ENCODE data around the gene SUPT20HL1.
"Not testable (repeated sequence)": the region's sequence is repeated elsewhere in the genome, so short reads cannot be mapped to it uniquely, and the experiment has no call there.

Gene SUPT20HL1

DNA sequence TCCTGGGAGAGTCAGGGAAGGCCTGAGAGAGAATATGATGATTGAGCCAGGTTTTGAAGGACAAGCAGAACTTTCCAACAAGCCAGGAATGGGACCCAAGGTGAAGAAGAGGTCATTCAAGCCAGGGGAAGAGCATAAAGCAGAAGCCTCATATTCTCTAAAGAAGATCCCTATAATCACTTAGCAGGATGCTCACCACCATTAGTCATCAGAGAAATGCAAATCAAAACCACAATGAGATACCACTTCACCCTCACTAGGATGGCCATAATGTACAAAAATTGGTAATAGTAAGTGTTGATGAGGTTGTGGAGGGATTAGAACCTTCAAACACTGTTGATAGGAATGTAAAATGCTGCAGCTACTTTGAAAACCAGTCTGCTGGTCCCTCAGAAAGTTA, 20.5 kb upstream of the SUPT20HL1 start:
- H3K27ac Mint-ChIP-seq (ENCODE audit: low read depth), result no peak overlapping the region
- peaks cover 22% of the 10 kb centered on the region for H3K27me3 Mint-ChIP-seq
- DNase-seq (ENCODE audit: low spot score in 2 of 2) (no peak), ATAC-seq (replicated peaks; ENCODE audit: extremely low read depth, poor library complexity, severe bottlenecking) (no peak)
- peaks cover 7% of the 10 kb centered on the region for H3K4me1 Mint-ChIP-seq
- H3K4me3 Mint-ChIP-seq, result no peak overlapping the region
- H3K9me3 Mint-ChIP-seq, result no peaks in the 10 kb centered on the region
- peaks cover 2% of the 10 kb centered on the region for H3K36me3 Mint-ChIP-seq (ENCODE audit: insufficient read depth)

- no peak overlapping the region for H3K27ac Mint-ChIP-seq (ENCODE audit: low read depth)
These were observed 19.9 kb upstream of the SUPT20HL1 start for GRCh38 chrX:24340501-24340900.

GRCh38 chrX:24341795-24342194, 18.6 kb upstream of the SUPT20HL1 start:
- Mint-ChIP-seq H3K9me3 (no peaks in the 10 kb centered on the region), H3K27ac (ENCODE audit: low read depth) (no peak overlapping the region), H3K36me3 (ENCODE audit: insufficient read depth) (peaks cover 2% of the 10 kb centered on the region), H3K27me3 (peaks cover 22% of the 10 kb centered on the region), H3K4me1 (peaks cover 7% of the 10 kb centered on the region), H3K4me3 (no peak overlapping the region)
- DNase-seq (ENCODE audit: low spot score in 2 of 2) (no peak), ATAC-seq (replicated peaks; ENCODE audit: extremely low read depth, poor library complexity, severe bottlenecking) (no peak)

More at GRCh38 chrX:24340501-24340900, 19.9 kb upstream of the SUPT20HL1 start:
- Mint-ChIP-seq H3K27me3 (peaks cover 22% of the 10 kb centered on the region), H3K4me1 (peaks cover 7% of the 10 kb centered on the region), H3K4me3 (no peak overlapping the region), H3K36me3 (ENCODE audit: insufficient read depth) (peaks cover 2% of the 10 kb centered on the region), H3K9me3 (no peaks in the 10 kb centered on the region)
- DNase-seq (ENCODE audit: low spot score in 2 of 2), result no peak
- ATAC-seq (replicated peaks; ENCODE audit: extremely low read depth, poor library complexity, severe bottlenecking), result no peak

GRCh38 chrX:24343719-24344118, 16.7 kb upstream of the SUPT20HL1 start:
- Mint-ChIP-seq H3K9me3 (no peaks in the 10 kb centered on the region), H3K4me1 (peaks cover 7% of the 10 kb centered on the region), H3K36me3 (ENCODE audit: insufficient read depth) (peaks cover 2% of the 10 kb centered on the region), H3K4me3 (no peak overlapping the region), H3K27ac (ENCODE audit: low read depth) (no peak overlapping the region), H3K27me3 (peaks cover 22% of the 10 kb centered on the region)
- ATAC-seq (replicated peaks; ENCODE audit: extremely low read depth, poor library complexity, severe bottlenecking) (no peak), DNase-seq (ENCODE audit: low spot score in 2 of 2) (no peak)

GRCh38 chrX:24347881-24348280, 12.6 kb upstream of the SUPT20HL1 start:
- no peak overlapping the region for H3K27ac Mint-ChIP-seq (ENCODE audit: low read depth)
- no peaks in the 10 kb centered on the region for H3K27me3 Mint-ChIP-seq
- no peaks in the 10 kb centered on the region for H3K9me3 Mint-ChIP-seq
- peaks cover 2% of the 10 kb centered on the region for H3K36me3 Mint-ChIP-seq (ENCODE audit: insufficient read depth)
- no peak for DNase-seq (ENCODE audit: low spot score in 2 of 2)
- H3K4me1 Mint-ChIP-seq, result peaks cover 7% of the 10 kb centered on the region
- ATAC-seq (replicated peaks; ENCODE audit: extremely low read depth, poor library complexity, severe bottlenecking), result no peak
- no peak overlapping the region for H3K4me3 Mint-ChIP-seq

DNA sequence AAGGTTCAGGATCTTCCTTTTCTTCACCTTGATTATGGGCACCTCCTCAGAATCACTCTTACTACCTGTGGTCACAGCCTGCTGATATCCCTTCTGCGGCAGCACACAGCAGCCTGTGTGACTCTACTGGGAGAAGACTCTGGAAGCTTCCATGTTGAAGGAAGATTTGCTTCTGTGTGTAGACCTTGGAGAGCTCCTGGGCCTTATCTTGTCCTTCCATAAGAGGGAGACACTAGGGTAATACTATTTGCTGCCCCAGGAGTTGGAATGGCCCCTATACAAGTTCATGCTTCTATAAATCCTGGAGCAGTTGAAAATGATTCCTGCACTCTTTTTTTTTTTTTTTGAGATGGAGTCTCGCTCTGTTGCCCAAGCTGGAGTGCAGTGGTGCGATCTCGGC, 10.2 kb upstream of the SUPT20HL1 start:
- no peak for ATAC-seq (replicated peaks; ENCODE audit: extremely low read depth, poor library complexity, severe bottlenecking)
- no peaks in the 10 kb centered on the region for H3K27me3 Mint-ChIP-seq

DNA sequence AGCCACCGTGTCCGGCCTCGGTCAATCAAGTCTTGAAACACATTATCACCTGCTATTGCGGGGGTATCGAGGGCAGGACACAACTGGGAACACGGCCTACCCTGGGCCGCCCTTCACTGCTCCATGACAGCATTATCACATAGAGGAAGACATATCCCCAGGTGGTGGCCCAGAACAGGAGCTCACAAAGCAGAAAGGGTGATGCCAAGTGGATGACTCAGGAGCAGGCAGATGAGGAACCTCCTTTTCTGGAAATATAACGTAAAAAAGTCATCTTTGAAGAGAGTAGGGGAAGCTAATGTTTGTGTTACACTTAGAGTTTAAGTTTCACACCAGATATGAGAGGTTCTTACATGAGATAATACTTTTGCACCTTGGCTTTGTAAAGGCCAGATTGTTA, 5.3 kb upstream of the SUPT20HL1 start:
- no peaks in the 10 kb centered on the region for H3K27me3 Mint-ChIP-seq
- H3K4me1 Mint-ChIP-seq, result no peaks in the 10 kb centered on the region
- no peak for ATAC-seq (replicated peaks; ENCODE audit: extremely low read depth, poor library complexity, severe bottlenecking)
- H3K36me3 Mint-ChIP-seq (ENCODE audit: insufficient read depth), result no peaks in the 10 kb centered on the region
- H3K27ac Mint-ChIP-seq (ENCODE audit: low read depth), result no peak overlapping the region
- no peak overlapping the region for H3K4me3 Mint-ChIP-seq
- H3K9me3 Mint-ChIP-seq, result no peaks in the 10 kb centered on the region
- no peak for DNase-seq (ENCODE audit: low spot score in 2 of 2)

More for the DNA sequence above, 10.2 kb upstream of the SUPT20HL1 start:
- H3K36me3 Mint-ChIP-seq (ENCODE audit: insufficient read depth), result no peaks in the 10 kb centered on the region
- DNase-seq (ENCODE audit: low spot score in 2 of 2), result no peak
- H3K4me3 Mint-ChIP-seq, result no peak overlapping the region
- H3K27ac Mint-ChIP-seq (ENCODE audit: low read depth), result no peak overlapping the region
- H3K9me3 Mint-ChIP-seq, result no peaks in the 10 kb centered on the region
- H3K4me1 Mint-ChIP-seq, result no peaks in the 10 kb centered on the region

DNA sequence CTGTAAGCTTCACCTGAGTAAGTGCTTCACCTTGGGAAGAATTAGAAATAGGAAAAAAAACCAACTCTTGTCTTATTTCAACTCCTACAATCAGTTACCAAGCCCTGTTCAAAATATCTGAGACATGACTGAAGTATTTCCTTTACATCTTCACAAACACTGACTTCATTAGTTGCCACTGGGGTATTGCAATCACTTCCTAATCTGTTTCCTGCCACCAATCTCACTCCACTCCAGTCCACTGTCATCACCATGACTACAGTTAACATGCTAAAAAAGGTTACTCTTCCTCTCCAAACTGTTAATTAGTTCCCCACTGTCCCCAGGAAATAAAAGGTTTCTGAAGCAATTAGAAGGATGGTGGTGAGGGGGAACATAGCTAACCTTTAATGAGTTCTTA, 3.3 kb upstream of the SUPT20HL1 start:
- Mint-ChIP-seq H3K9me3 (no peaks in the 10 kb centered on the region), H3K36me3 (ENCODE audit: insufficient read depth) (no peaks in the 10 kb centered on the region), H3K27me3 (no peaks in the 10 kb centered on the region), H3K4me3 (no peak overlapping the region), H3K4me1 (no peaks in the 10 kb centered on the region), H3K27ac (ENCODE audit: low read depth) (no peak overlapping the region)
- no peak for ATAC-seq (replicated peaks; ENCODE audit: extremely low read depth, poor library complexity, severe bottlenecking)
- DNase-seq (ENCODE audit: low spot score in 2 of 2), result no peak

GRCh38 chrX:24362089-24362745, 1.8 kb downstream of the SUPT20HL1 start:
- not testable (repeated sequence) for H3K27me3 Mint-ChIP-seq; DNase-seq (ENCODE audit: low spot score in 2 of 2); ATAC-seq (replicated peaks; ENCODE audit: extremely low read depth, poor library complexity, severe bottlenecking); H3K9me3 Mint-ChIP-seq; H3K27ac Mint-ChIP-seq (ENCODE audit: low read depth); H3K36me3 Mint-ChIP-seq (ENCODE audit: insufficient read depth); H3K4me3 Mint-ChIP-seq; H3K4me1 Mint-ChIP-seq

GRCh38 chrX:24363432-24364181, 3.2 kb downstream of the SUPT20HL1 start:
- not testable (repeated sequence) for ATAC-seq (replicated peaks; ENCODE audit: extremely low read depth, poor library complexity, severe bottlenecking)

DNA sequence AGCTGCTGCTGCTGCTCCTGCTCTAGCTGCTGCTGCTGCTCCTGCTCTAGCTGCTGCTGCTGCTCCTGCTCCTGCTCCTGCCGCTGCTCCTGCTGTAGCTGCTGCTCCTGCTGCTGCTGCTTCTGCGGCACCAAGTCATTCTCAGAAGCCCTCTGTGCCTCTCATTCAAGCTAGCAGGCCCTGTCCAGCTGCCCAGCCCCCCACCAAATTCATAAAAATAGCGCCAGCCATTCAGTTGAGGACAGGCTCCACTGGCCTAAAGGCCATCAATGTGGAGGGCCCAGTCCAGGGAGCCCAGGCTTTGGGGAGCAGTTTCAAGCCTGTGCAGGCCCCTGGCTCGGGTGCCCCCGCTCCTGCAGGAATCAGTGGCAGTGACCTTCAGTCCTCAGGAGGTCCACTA, 3.9 kb downstream of the SUPT20HL1 start:
- DNase-seq (ENCODE audit: low spot score in 2 of 2), result no peak
- Mint-ChIP-seq H3K4me1 (no peaks in the 10 kb centered on the region), H3K4me3 (no peak overlapping the region), H3K27ac (ENCODE audit: low read depth) (no peak overlapping the region), H3K27me3 (no peaks in the 10 kb centered on the region), H3K36me3 (ENCODE audit: insufficient read depth) (no peaks in the 10 kb centered on the region), H3K9me3 (no peaks in the 10 kb centered on the region)
- ATAC-seq (replicated peaks; ENCODE audit: extremely low read depth, poor library complexity, severe bottlenecking), result no peak

More at GRCh38 chrX:24363432-24364181, 3.2 kb downstream of the SUPT20HL1 start:
- DNase-seq (ENCODE audit: low spot score in 2 of 2); H3K4me1 Mint-ChIP-seq; H3K27ac Mint-ChIP-seq (ENCODE audit: low read depth); H3K9me3 Mint-ChIP-seq; H3K36me3 Mint-ChIP-seq (ENCODE audit: insufficient read depth); H3K4me3 Mint-ChIP-seq; H3K27me3 Mint-ChIP-seq: not testable (repeated sequence)

- DNase-seq (ENCODE audit: low spot score in 2 of 2) (no peak), ATAC-seq (replicated peaks; ENCODE audit: extremely low read depth, poor library complexity, severe bottlenecking) (no peak)
- H3K4me1 Mint-ChIP-seq, result no peaks in the 10 kb centered on the region
- no peak overlapping the region for H3K4me3 Mint-ChIP-seq
- no peaks in the 10 kb centered on the region for H3K27me3 Mint-ChIP-seq
- H3K36me3 Mint-ChIP-seq (ENCODE audit: insufficient read depth), result no peaks in the 10 kb centered on the region
- H3K9me3 Mint-ChIP-seq, result no peaks in the 10 kb centered on the region
- H3K27ac Mint-ChIP-seq (ENCODE audit: low read depth), result no peak overlapping the region
These were observed 4.6 kb downstream of the SUPT20HL1 start for GRCh38 chrX:24364851-24365538.

Measured in central memory CD8-positive, alpha-beta T cell (primary cell).